ENCODE measurements around the gene TSC22D1. TPM values are rescaled to one million over a fixed set of nuclear protein-coding genes. Genes with fewer than 3 reads are reported as not detected.

TSC22D1 gene
- total and polyA plus RNA-seq, 7 donors = 34.5 to 203 (median 121) TPM

- peak; percentile 66 for TF ChIP-seq CTCF (IDR thresholded peaks at IDR 0.05)
- H3K27ac ChIP-seq = no peak overlapping the region
- peaks cover 48% of the 10 kb centered on the region for H3K4me1 ChIP-seq
- intact Hi-C loops (cut with DNase I) = loop anchor here in 1 of 2 donors (5.0 kb wide), 1 partner anchor 564 kb away; no protein-coding TSS in a partner anchor
- H3K4me3 ChIP-seq = no peak overlapping the region
- H3K36me3 ChIP-seq (ENCODE audit: insufficient read depth in 1 of 2, low read depth in 1 of 2) = no peaks in the 10 kb centered on the region
- ATAC-seq (peak in 3 of 4 donors; percentile 18 to 38 (median 23)), DNase-seq (no peak)
- WGBS, 3 donors = 56 to 73% (median 59%) methylated on average over 4 of the region's 4 CpGs
- H3K27me3 ChIP-seq (ENCODE audit: insufficient read depth in 3 of 3, low read length in 2 of 3) = no peaks in the 10 kb centered on the region
- H3K9me3 ChIP-seq = no peaks in the 10 kb centered on the region
These were observed 105.2 kb downstream of the TSC22D1 start for GRCh38 chr13:44470638-44471562.

GRCh38 chr13:44468874-44469273, 107.3 kb downstream of the TSC22D1 start:
- 96 to 98% (median 97%) methylated on average over 3 of the region's 3 CpGs for WGBS, 3 donors
- TF ChIP-seq CTCF (IDR thresholded peaks at IDR 0.05) = no peak
- H3K4me1 ChIP-seq = peaks cover 46% of the 10 kb centered on the region
- no peaks in the 10 kb centered on the region for H3K36me3 ChIP-seq (ENCODE audit: insufficient read depth in 1 of 2, low read depth in 1 of 2)
- H3K4me3 ChIP-seq = no peak overlapping the region
- DNase-seq = no peak
- intact Hi-C loops (cut with DNase I) = no loop called here
- no peak overlapping the region for H3K27ac ChIP-seq
- no peaks in the 10 kb centered on the region for H3K27me3 ChIP-seq (ENCODE audit: insufficient read depth in 3 of 3, low read length in 2 of 3)
- ATAC-seq = no peak
- H3K9me3 ChIP-seq = no peaks in the 10 kb centered on the region

- intact Hi-C loops (cut with DNase I) = no loop called here
- H3K27me3 ChIP-seq (ENCODE audit: insufficient read depth in 3 of 3, low read length in 2 of 3) = no peaks in the 10 kb centered on the region
- WGBS, 3 donors = 53 to 71% (median 59%) methylated on average over 4 of the region's 4 CpGs
- TF ChIP-seq CTCF (IDR thresholded peaks at IDR 0.05) = no peak
- no peak overlapping the region for H3K4me3 ChIP-seq
- no peaks in the 10 kb centered on the region for H3K36me3 ChIP-seq (ENCODE audit: insufficient read depth in 1 of 2, low read depth in 1 of 2)
- DNase-seq (no peak), ATAC-seq (peak; percentile 41 to 71 (median 62))
- peaks cover 25% of the 10 kb centered on the region for H3K4me1 ChIP-seq
- no peaks in the 10 kb centered on the region for H3K9me3 ChIP-seq
- H3K27ac ChIP-seq = no peak overlapping the region
These were observed 110.8 kb downstream of the TSC22D1 start for GRCh38 chr13:44465318-44465717.

- Histone ChIP-seq H3K9me3 (no peaks in the 10 kb centered on the region), H3K36me3 (ENCODE audit: insufficient read depth in 1 of 2, low read depth in 1 of 2) (no peaks in the 10 kb centered on the region), H3K4me1 (peaks cover 19% of the 10 kb centered on the region), H3K27me3 (ENCODE audit: insufficient read depth in 3 of 3, low read length in 2 of 3) (no peaks in the 10 kb centered on the region), H3K4me3 (no peak overlapping the region), H3K27ac (no peak overlapping the region)
- DNase-seq (no peak), ATAC-seq (peak in 1 of 4 donors; percentile 9)
- TF ChIP-seq CTCF (IDR thresholded peaks at IDR 0.05) = no peak
- intact Hi-C loops (cut with DNase I) = no loop called here
- WGBS, 3 donors = 92 to 100% (median 96%) methylated on average over 1 of the region's 1 CpG
These were observed 111.7 kb downstream of the TSC22D1 start for GRCh38 chr13:44464471-44464870.

All from psoas muscle (tissue), 8 donors.